Endodermal cell (in vitro differentiated cells): ENCODE data around the gene KIAA0930. TPM values are rescaled to one million over a fixed set of nuclear protein-coding genes. Genes with fewer than 3 reads are reported as not detected.

ENCODE experiments used
- DNase-seq: peaks from one replicate; pipeline ENCODE4 v3.0.0-alpha.2; 2017
- H3K27ac ChIP-seq: 2 replicates; pipeline ENCODE4 v1.5.1; 2013; ENCODE audit warnings: mild to moderate bottlenecking, low read depth, low read length, moderate library complexity
- H3K27me3 ChIP-seq: 2 replicates; pipeline ENCODE4 v1.6.1; 2013; ENCODE audit warnings: mild to moderate bottlenecking, low read length, moderate library complexity; ENCODE audit not compliant: insufficient read depth, control insufficient read depth, poor library complexity, severe bottlenecking
- H3K36me3 ChIP-seq: 2 replicates; pipeline ENCODE4 v1.7.0; 2013; ENCODE audit warnings: mild to moderate bottlenecking, low read length, moderate library complexity; ENCODE audit not compliant: control insufficient read depth, insufficient read depth
- H3K4me1 ChIP-seq: one replicate; pipeline ENCODE4 v1.7.0; 2013; ENCODE audit warnings: low read length; ENCODE audit not compliant: control insufficient read depth, insufficient read depth
- H3K4me3 ChIP-seq: 2 replicates; pipeline ENCODE4 v1.5.1; 2013; ENCODE audit warnings: mild to moderate bottlenecking, low read length, moderate library complexity
- H3K9ac ChIP-seq: 2 replicates; pipeline ENCODE4 v1.6.1; 2013; ENCODE audit warnings: mild to moderate bottlenecking, low read length, moderate library complexity; ENCODE audit not compliant: poor library complexity, severe bottlenecking; ENCODE audit errors: extremely low read depth
- H3K9me3 ChIP-seq: 2 replicates; pipeline ENCODE4 v1.6.1; 2013; ENCODE audit warnings: mild to moderate bottlenecking, low read length, moderate library complexity; ENCODE audit not compliant: control insufficient read depth
- H3K27ac Mint-ChIP-seq: 2 replicates; pipeline ENCODE4 v1.8.0; 2020; ENCODE audit warnings: mixed read lengths
- H3K27me3 Mint-ChIP-seq: 2 replicates; pipeline ENCODE4 v1.8.0; 2021; ENCODE audit warnings: mild to moderate bottlenecking, mixed read lengths; ENCODE audit not compliant: insufficient read depth
- H3K36me3 Mint-ChIP-seq: 2 replicates; pipeline ENCODE4 v1.8.0; 2020; ENCODE audit warnings: low read depth, mixed read lengths
- H3K4me1 Mint-ChIP-seq: 2 replicates; pipeline ENCODE4 v1.8.0; 2020; ENCODE audit warnings: mixed read lengths
- H3K4me3 Mint-ChIP-seq: 2 replicates; pipeline ENCODE4 v1.8.0; 2020; ENCODE audit warnings: mild to moderate bottlenecking, moderate library complexity, mixed read lengths
- H3K9me3 Mint-ChIP-seq: 2 replicates; pipeline ENCODE4 v1.8.0; 2020; ENCODE audit warnings: mild to moderate bottlenecking, mixed read lengths
- WGBS, 2 experiments: methylation state at CpG; one replicate each; pipeline versions ENCODE4 v1.1.5 to v1.1.7; 2013; ENCODE audit warnings: missing lambda C conversion rate in 2 of 2, mixed read lengths in 1 of 2; ENCODE audit not compliant: insufficient coverage in 1 of 2, insufficient read length in 1 of 2; 5-methylcytosine and 5-hydroxymethylcytosine counted together
- total RNA-seq, 2 donors: library from RNA; stranded (reverse); fragmentation: NEBNext Ultra II Directional in 1 of 2; extraction: Animal tissue kit (Norgen Biotek cat#: 25700) in 1 of 2; gene quantifications; 2 replicates in 1 of 2; 3 replicates in 1 of 2; pipeline ENCODE4 v1.2.1, GENCODE V29; 2021
- TF ChIP-seq, protein P1 (sequence below): fragments of 200-600 bp; sonication (generic); conservative IDR thresholded peaks from 2 replicates; pipeline ENCODE4 v1.5.0; 2021; ENCODE audit warnings: antibody characterized with exemption, mild to moderate bottlenecking

Gene KIAA0930
- total RNA-seq, 2 donors from 2014 or later = 36.2 to 47.8 TPM

DNA sequence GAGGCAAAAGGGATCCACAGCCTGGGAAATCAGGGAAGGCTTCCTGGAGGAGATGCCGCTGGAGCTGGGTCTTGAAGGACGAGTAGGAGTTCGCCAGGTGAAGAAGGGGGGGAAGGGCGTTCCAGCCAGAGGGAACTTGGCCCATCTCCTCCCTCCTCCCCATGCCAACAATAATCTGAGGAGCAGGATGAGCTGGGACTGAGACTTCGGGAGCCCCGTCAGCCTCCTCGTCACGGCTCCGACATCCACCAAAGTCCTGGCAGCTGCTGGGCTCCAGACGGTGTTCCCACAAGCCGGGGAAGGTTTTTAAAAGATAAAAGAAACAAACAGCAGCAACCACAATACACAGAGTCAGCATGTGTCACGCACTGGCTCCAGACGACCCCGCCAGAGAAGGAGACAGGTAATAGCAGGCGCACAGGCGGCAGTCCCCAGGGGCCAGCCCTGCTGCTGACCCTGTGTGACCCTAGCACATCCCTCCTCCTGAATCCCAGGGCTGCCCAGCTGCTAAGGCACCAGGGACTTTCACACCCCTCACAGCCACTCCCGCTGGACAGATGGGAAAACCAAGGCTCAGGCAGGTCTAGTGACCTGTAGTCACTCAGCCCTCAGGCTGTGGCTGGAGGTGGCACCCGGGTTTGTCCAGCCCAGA lies 39.7 kb downstream of the KIAA0930 start:
- Histone ChIP-seq H3K9me3 (no peaks in the 10 kb centered on the region), H3K27ac (peak overlapping the region; percentile 54), H3K4me1 (peaks cover 37% of the 10 kb centered on the region), H3K27me3 (no peaks in the 10 kb centered on the region), H3K36me3 (peaks cover 11% of the 10 kb centered on the region), H3K9ac (peak overlapping the region; percentile 54), H3K4me3 (no peak overlapping the region)
- DNase-seq = peak; percentile 78
- H3K27me3 Mint-ChIP-seq = no peaks in the 10 kb centered on the region
- H3K27ac Mint-ChIP-seq = peak overlapping the region; percentile 83
- H3K9me3 Mint-ChIP-seq = no peaks in the 10 kb centered on the region
- TF ChIP-seq, protein P1, sequence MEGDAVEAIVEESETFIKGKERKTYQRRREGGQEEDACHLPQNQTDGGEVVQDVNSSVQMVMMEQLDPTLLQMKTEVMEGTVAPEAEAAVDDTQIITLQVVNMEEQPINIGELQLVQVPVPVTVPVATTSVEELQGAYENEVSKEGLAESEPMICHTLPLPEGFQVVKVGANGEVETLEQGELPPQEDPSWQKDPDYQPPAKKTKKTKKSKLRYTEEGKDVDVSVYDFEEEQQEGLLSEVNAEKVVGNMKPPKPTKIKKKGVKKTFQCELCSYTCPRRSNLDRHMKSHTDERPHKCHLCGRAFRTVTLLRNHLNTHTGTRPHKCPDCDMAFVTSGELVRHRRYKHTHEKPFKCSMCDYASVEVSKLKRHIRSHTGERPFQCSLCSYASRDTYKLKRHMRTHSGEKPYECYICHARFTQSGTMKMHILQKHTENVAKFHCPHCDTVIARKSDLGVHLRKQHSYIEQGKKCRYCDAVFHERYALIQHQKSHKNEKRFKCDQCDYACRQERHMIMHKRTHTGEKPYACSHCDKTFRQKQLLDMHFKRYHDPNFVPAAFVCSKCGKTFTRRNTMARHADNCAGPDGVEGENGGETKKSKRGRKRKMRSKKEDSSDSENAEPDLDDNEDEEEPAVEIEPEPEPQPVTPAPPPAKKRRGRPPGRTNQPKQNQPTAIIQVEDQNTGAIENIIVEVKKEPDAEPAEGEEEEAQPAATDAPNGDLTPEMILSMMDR = no peak
- H3K4me1 Mint-ChIP-seq = peaks cover 39% of the 10 kb centered on the region
- H3K36me3 Mint-ChIP-seq = peaks cover 13% of the 10 kb centered on the region
- 65 to 76% methylated on average over 8 to 17 of the region's 18 CpGs for WGBS, 2 experiments
- no peak overlapping the region for H3K4me3 Mint-ChIP-seq

DNA sequence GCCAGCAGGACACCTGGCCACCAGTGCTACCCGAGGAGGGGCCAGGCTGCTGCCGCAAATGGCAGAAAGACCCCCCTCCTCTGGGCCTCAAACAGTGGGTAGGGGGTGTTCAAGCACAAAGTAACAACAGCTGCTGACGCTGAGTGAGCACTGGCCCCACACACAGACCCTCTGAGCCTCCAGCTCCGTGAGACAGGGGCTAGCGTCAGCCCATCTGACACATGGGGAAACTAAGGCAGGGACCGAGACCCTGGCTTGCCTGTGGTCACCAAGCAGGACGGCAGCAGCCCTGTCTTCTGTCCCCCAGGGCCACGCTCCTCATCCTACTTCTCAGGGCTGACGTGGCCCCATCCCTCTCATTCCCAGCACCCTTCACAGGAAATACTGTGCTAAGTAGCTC lies 40.5 kb downstream of the KIAA0930 start:
- Histone ChIP-seq H3K36me3 (peaks cover 11% of the 10 kb centered on the region), H3K27ac (no peak overlapping the region), H3K4me3 (no peak overlapping the region), H3K9ac (peak overlapping the region; percentile 54), H3K27me3 (no peaks in the 10 kb centered on the region), H3K9me3 (no peaks in the 10 kb centered on the region), H3K4me1 (peaks cover 37% of the 10 kb centered on the region)
- DNase-seq = no peak
- no peak overlapping the region for H3K4me3 Mint-ChIP-seq
- H3K27ac Mint-ChIP-seq = peak overlapping the region; percentile 83
- TF ChIP-seq, protein P1 = no peak
- H3K27me3 Mint-ChIP-seq = no peaks in the 10 kb centered on the region
- H3K4me1 Mint-ChIP-seq = peaks cover 39% of the 10 kb centered on the region
- peaks cover 10% of the 10 kb centered on the region for H3K36me3 Mint-ChIP-seq
- no peaks in the 10 kb centered on the region for H3K9me3 Mint-ChIP-seq
- WGBS, 2 experiments = 77 to 82% methylated on average over 7 to 9 of the region's 9 CpGs

DNA sequence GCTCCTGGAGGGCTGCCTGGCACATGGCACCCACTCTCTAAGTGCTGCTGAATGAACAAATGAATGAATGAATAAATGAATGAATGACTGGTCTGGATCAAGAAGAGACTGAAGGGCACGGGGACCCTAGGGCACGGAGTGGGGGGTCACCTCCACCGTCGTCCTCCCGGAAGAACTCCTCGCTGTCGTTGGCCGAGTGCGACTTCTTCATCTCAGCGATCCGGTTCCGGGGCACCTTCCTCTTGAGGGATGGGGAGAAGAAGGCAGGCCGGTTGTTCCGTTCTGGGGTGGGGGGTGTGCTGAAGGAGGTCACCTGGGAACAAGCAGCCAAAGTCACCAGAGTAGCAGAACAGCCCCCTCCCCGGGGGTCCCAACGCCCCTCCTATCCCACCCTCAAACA lies 41.0 kb downstream of the KIAA0930 start:
- Histone ChIP-seq H3K4me3 (no peak overlapping the region), H3K9ac (peak overlapping the region; percentile 54), H3K36me3 (peaks cover 11% of the 10 kb centered on the region), H3K9me3 (no peaks in the 10 kb centered on the region), H3K27me3 (no peaks in the 10 kb centered on the region), H3K4me1 (peaks cover 37% of the 10 kb centered on the region), H3K27ac (no peak overlapping the region)
- no peak overlapping the region for H3K4me3 Mint-ChIP-seq
- no peaks in the 10 kb centered on the region for H3K27me3 Mint-ChIP-seq
- H3K9me3 Mint-ChIP-seq = no peaks in the 10 kb centered on the region
- peaks cover 10% of the 10 kb centered on the region for H3K36me3 Mint-ChIP-seq
- peak overlapping the region; percentile 16 for H3K27ac Mint-ChIP-seq
- H3K4me1 Mint-ChIP-seq = peaks cover 39% of the 10 kb centered on the region
- 90 to 98% methylated on average over 5 to 16 of the region's 16 CpGs for WGBS, 2 experiments
- TF ChIP-seq, protein P1 = no peak
- no peak for DNase-seq
